ENCODE measurements around the gene IMPG2.

IMPG2 gene

GRCh38 chr3:101240719-101241399, 79.5 kb downstream of the IMPG2 start:
- no peak for DNase-seq (ENCODE audit: low spot score)

GRCh38 chr3:101235048-101235447, 85.3 kb downstream of the IMPG2 start:
- DNase-seq (ENCODE audit: low spot score): no peak

- DNase-seq (ENCODE audit: low spot score): no peak
These were observed 89.8 kb downstream of the IMPG2 start for GRCh38 chr3:101230618-101231017.

GRCh38 chr3:101229681-101230080, 90.7 kb downstream of the IMPG2 start:
- DNase-seq (ENCODE audit: low spot score): no peak

GRCh38 chr3:101228441-101228840, 91.9 kb downstream of the IMPG2 start:
- DNase-seq (ENCODE audit: low spot score): no peak

DNA sequence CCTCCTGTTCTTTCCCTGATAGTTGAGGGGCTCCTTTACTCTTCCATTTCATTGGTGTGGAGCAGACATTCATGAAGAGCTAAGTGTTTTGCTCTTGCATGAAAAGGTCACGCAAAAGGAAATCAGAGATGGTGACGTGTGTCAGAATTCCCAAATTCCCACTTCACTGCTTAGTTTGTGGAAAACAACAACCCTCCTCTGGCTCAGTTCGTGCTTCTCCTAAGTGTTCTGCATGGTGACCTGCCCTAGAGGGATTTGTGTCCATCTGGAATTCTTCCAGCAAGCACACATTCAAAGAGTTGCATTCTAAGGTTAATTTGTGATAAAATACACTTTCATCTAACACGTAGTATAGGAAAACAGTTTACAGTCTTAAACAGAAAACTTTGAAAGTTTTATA, 95.6 kb downstream of the IMPG2 start:
- DNase-seq (ENCODE audit: low spot score): no peak

GRCh38 chr3:101223016-101223415, 97.4 kb downstream of the IMPG2 start:
- no peak for DNase-seq (ENCODE audit: low spot score)

- no peak for DNase-seq (ENCODE audit: low spot score)
These were observed 100.4 kb downstream of the IMPG2 start for GRCh38 chr3:101219842-101220560.

DNA sequence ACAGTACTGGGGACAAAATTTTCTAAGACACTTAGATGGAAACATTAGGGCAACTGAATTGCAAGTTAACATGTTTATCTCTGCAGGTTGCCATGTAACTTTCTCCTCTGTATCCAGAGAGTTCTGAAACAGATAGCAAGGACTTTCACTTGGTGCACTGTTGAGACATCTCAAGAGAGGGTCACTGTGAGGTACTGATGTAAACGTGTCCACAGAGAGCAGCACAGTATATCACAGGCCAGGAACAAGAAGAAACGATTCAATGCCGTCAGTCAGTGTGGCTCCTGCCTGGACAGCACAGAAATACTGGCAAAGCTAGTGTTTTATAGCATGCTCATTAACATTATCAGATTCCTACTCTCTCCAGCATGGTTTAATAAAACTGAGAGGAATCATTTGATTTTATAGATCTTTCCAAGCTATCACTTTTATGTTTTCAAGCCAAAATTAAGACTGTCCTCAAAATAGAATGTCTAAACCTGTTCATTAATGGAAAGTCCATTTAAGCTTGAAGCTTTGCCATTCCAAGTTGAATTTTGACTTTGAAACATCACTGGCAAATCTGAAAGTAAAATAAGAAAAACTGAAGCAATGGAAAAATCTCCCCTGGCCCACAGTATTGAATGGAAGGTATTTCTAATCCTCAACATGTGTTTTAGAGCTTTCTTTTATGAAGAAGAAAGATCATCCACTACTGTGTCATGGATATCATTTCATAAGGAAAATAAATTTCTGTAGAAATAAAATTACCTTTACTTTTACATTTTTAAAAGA, 102.7 kb downstream of the IMPG2 start:
- no peak for DNase-seq (ENCODE audit: low spot score)

GRCh38 chr3:101216710-101217465, 103.5 kb downstream of the IMPG2 start:
- DNase-seq (ENCODE audit: low spot score): no peak

DNA sequence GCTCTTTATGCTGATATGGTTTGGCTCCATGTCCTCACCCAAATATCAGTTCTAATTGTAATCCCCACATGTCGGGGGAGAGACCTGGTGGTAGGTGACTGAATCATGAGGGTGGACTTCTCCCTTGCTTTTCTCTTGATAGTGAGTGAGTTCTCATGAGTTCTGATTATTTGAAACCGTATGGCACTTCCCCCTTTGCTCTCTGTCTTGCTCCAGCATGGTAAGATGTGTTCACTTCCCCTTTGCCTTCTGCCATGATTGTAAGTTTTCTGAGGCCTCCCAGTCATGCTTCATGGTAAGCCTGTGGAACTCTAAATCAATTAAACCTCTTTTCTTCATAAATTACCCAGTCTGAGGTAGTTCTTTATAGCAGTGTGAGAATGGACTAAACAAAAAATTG, 107.6 kb downstream of the IMPG2 start:
- DNase-seq (ENCODE audit: low spot score): no peak

DNA sequence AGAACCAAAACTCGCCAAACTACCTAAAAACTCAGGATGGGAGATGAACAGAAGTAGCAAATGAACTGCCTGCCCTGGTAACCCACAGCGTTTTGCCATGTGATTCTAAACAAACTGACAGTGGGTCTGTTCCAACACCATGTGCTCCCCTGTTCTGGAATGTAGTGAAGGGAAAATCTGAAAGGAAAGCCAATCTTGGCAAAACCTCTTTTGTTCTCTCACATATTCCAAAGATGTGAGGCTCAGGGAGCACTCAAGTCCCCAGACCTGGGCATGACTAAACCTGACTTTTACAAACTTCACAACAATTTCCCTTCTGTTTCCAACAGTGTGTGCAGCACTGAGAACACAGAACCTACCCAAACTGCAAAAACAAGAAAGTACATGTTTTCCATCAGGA, 116.1 kb downstream of the IMPG2 start:
- DNase-seq (ENCODE audit: low spot score): no peak

- DNase-seq (ENCODE audit: low spot score): no peak
These were observed 117.0 kb downstream of the IMPG2 start for GRCh38 chr3:101203411-101203810.

DNA sequence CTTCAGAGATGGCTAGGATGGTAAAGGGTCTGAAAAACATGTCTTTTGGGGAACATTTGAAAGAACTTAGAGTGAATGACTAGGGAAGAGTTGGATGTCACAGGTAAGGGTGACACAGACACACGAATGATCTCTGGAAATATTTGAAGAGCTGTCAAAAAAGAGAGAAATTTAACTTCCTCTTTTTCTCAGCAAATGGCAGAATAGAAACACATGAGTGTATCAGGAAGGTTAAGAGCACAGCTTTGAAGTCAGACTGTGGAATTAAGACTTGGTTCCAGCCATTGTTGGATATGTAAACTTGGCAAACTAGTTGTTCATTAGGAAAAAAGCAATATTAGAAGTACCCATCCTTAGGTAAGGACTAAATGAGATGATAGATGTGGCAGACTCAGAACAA, 117.7 kb downstream of the IMPG2 start:
- DNase-seq (ENCODE audit: low spot score): no peak

- no peak for DNase-seq (ENCODE audit: low spot score)
These were observed 119.9 kb downstream of the IMPG2 start for GRCh38 chr3:101200461-101200860.

DNA sequence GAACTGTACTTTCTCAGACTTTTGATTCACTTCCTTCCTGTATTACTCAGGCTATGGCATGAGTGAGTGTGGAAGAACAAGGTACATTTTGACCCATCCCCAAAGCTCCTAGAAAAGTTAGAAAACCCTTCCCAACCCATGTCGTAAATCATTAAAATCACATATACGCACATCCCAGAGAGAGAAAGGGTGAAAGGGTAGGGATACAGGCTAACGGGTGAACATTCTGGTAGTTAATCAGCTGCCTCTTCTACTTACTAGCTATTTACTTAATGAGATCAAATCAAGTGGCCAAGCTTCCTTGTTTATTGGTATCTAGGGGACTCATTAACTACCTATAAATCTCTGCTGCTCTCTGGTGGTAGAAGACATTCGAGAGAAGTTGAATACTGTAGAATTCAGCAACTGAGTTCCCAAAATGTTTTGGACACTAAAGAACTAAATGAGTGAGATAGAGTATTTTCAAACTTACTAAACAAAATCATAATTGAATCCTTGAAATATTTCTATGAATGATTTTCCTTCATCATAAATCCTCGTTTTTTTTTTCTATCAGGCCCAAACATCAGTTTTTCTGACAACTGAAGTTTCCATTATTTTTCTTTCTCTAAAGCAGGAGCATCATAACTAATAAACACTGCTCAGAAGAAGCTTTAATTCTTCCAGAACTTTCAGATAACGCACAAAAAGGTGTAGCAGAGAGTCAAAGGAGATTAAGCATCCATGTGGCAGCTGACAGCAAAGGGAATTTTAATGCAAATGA, 124.2 kb downstream of the IMPG2 start:
- DNase-seq (ENCODE audit: low spot score): no peak

DNA sequence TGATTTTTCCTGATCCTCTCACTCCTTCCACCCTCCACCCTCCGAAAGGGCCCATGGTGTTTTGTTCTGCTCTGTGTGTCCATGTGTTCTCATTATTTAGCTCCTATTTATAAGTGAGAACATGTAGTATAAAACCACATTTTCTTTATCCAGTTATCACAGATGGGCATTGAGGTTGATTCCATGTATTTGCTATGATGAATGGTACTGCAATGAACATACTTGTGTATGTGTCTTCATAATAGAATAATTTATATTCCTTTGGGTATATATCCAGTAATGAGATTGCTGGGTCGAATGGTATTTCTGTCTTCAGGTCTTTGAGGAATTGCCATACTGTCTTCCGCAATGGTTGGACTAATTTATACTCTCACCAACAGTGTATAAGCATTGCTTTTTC, 126.0 kb downstream of the IMPG2 start:
- DNase-seq (ENCODE audit: low spot score): no peak

DNA sequence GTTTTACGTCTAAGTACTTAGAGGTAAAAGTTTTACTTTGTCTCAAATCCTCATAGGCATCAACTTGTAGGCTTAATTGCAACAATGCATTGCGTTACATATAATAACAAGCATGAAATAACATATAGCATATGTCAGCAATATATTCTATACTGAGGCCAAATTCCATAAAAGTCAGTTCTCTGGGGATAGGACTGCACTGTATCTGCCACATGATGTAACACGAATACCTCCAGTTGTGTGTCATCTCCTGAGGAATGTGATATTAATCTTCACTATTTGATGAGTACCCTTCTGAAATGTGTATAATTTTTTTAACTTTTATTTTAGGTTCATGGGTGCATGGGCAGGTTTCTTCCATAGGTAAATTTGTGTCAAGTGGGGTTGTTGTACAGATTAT, 126.4 kb downstream of the IMPG2 start:
- no peak for DNase-seq (ENCODE audit: low spot score)

DNA sequence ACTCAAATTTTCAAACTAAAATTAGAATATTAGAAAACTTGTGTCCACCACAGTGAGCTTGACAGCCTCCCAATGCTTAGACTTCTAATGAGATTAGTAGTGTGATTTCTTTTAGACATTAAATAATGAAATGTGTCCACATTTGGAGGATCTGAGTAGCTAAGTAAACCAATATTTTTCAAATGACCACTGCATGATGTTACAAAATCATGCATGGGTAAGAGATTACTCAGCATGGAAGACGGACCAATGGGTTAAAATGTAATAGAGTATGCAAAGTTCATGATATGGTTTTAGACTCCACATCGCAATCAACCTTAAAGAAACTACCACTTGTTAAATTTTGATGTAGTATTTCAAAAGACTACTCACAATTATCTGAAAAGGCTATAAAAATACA, 130.6 kb downstream of the IMPG2 start:
- no peak for DNase-seq (ENCODE audit: low spot score)

GRCh38 chr3:101189176-101189575, 131.2 kb downstream of the IMPG2 start:
- DNase-seq (ENCODE audit: low spot score): no peak

DNA sequence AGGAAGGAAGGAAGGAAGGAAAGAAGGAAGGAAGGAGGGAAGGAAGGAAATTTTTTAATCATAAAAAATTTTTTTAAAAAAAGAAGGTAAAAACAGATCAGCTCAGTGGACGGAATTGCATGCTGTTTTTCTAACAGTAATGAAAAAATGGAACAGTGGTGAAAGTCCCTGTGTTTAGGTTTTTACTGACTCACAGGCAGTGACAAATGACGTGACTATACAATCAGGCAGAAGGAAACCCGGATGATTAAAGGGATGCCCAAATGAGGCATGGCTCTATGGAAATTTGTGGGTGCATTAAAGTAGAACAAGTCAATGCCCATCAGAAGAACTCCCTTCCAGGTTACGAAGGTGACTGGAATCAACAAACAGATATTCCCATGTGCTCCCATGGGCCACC, 135.0 kb downstream of the IMPG2 start:
- DNase-seq (ENCODE audit: low spot score): no peak

- no peak for DNase-seq (ENCODE audit: low spot score)
These were observed 136.3 kb downstream of the IMPG2 start for GRCh38 chr3:101184111-101184510.
